Germinal center (tissue), 1 donor: ENCODE measurements around the gene SLC29A2.
A peak's percentile ranks its signal among the peaks of the same experiment; 100 is the strongest.
"Not testable (repeated sequence)": the region's sequence is repeated elsewhere in the genome, so short reads cannot be mapped to it uniquely, and the experiment has no call there.

Source experiments
- DNase-seq: peaks from one replicate; pipeline ENCODE4 v3.0.0; 2012; ENCODE audit warnings: mixed read lengths, low spot score

Gene SLC29A2

GRCh38 chr11:66333896-66334604, 37.5 kb downstream of the SLC29A2 start:
- no peak for DNase-seq

DNA sequence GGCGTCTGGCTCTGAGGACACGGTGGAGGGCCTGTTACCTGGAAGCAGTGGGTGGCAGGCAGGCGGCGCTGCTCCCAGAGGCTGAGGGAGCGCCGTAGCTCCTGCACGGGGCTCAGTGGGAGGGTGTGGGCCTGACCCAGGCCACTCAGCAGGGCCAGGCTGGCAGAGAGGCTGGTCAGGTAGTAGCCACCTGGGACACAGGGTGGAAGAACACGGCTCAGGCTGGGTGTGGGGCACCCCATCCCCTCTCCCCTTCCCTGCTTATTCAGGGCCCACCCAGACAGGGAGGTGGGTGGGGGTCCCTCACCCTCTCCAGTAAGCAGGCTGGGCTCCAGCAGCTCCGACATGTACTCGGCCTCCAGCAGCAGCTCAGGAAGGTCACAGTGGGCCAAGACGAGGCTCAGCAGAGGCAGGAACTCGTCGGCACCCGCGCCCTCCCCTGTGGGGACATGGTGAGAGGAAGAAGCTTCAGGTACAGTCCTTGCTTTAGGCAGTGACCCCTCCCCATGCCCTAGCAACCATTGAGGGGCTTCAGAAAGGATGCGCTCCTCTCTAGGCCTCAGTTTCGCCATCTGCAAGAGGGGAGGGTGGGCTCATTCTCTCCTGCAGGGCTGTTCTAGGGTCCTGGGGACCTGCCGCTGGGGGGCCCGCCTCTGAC, 38.2 kb downstream of the SLC29A2 start:
- no peak for DNase-seq

GRCh38 chr11:66332371-66333219, 39.0 kb downstream of the SLC29A2 start:
- DNase-seq = no peak

DNA sequence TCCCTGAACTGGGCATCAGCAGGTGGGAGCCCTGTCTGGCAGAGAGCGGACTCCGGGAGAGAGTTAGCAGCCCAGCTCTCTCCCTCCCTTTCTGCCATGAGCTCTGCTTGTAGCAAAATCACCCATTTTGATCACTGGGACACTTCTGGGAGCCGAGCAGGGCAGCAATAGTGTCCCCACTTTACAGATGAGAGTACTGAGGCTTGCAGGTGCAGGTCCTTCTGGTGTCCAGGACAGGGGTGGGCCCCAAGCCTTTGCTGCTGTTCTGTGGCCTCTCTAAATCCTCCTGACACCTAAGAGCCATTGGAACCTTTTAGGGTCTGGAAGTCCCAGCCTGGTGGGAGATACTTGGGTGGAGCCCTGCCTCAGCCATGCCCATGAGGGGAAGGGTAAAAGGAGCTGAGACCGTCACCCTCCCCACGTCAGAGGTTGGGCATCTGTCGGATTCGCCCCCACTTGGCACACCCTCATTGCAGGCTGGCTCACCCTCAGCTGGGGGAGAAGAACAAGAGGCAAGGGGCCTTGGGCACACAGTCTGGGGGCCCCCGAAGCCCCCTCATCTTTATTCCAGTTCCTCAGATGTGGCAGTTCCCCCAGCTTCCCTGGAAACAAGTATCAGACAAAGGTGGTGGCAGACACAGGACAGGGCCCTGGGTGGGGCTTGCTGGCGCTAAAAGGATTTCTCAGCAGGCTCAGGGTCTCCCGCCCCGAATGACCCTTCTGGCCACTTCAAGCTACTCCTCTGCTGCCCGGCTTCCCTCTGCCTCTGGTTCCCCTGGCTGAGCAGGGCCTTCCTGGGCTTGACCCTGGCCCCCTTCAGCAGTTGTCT, 39.8 kb downstream of the SLC29A2 start:
- no peak for DNase-seq

- no peak for DNase-seq
These were observed 40.6 kb downstream of the SLC29A2 start for GRCh38 chr11:66330931-66331330.

GRCh38 chr11:66329165-66329673, 42.3 kb downstream of the SLC29A2 start:
- no peak for DNase-seq

DNA sequence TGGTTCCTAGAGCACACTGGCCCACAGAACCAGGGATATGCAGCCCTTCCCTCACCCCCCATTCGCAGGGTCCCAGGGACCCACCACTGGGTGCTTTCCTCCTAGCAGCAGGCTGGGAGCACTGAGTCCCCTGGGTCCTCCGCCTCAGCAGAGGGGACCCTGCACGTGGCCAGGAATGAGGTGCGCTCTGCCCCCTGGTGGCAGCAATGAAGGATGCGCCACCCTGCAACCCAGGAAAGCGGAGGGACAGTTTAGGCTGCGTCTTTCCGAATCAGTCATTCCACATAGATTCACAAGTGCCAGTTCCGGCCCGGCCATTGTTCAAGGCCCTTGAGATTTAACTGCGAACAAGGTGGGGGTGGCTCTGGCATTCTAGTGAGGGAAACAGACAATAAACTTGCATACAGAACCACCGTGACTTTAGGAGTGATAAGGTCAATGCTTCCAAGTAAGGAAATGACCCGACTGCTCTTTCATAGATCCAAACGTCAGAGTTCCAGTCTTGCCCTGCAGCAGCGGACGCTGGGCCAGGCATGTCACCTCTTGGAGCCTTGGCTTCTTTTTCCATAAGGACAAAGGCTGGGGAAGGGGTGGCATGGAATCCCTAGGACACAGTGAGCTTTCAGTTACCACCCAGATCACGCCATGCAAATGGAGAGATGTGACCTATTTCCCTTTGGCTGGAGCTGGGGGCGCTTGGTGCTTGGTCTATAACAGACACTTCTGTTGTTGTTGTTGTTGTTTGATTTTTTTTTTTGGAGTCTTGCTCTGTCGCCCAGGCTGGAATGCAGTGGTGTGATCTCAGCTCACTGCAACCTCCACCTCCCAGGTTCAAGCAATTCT, 43.0 kb downstream of the SLC29A2 start:
- peak; percentile 84 for DNase-seq

DNA sequence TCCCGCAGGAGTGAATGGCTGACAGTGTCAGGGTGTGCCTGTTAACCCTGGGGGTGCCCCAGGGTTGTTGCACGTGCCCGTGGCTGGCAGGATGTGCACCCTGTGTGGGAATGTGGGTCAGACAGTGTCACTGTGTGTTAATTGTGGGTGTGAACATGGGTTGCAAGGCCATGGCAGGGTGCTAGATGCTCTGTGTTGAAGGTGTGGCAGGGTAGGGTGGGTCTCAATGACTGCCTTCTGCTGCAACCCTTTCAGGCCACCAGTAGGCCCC, 43.6 kb downstream of the SLC29A2 start:
- DNase-seq = no peak

- DNase-seq = no peak
These were observed 44.2 kb downstream of the SLC29A2 start for GRCh38 chr11:66327171-66328030.

- no peak for DNase-seq
These were observed 45.1 kb downstream of the SLC29A2 start for GRCh38 chr11:66326261-66327111.

DNA sequence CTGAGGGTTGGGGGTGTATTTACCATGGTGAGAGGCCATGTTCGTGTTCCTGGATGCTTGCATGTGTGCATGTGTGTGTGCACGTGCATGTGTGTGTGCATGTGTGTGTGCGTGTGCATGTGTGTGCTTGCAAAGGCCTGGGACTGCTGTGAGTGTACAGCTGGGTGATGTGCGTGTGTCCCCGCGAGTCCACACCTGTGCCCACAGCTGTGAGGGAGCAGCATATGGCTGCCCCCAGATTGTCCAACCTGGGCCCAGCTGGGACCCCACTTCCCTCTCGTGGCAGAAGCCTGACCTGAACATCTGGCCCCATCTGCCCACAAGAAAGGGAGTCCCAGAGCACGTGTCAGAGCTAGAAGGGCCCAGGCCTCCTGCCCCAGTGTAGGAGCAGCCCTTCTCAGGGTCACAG, 46.3 kb downstream of the SLC29A2 start:
- no peak for DNase-seq

DNA sequence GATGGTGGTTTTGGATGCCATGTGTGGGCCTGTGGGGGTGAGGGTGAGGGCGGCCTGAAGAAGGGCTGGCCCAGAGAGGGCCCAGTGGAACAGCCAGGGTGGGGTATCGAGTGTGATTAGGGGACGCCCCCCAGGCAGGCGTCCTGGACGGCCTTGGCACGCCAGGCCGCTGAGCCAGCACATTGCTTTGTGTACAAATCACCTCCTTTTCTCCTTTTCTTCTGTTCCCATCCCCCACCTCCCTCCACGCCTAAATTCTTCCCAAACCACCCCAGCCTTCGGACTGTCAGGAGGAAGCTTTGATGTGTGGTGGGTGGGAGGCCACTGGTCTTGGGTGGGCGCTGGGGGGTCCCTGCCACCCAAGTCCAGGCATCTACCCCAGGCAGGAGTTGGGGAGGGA, 46.9 kb downstream of the SLC29A2 start:
- no peak for DNase-seq

- DNase-seq = no peak
These were observed 47.9 kb downstream of the SLC29A2 start for GRCh38 chr11:66323684-66324083.

DNA sequence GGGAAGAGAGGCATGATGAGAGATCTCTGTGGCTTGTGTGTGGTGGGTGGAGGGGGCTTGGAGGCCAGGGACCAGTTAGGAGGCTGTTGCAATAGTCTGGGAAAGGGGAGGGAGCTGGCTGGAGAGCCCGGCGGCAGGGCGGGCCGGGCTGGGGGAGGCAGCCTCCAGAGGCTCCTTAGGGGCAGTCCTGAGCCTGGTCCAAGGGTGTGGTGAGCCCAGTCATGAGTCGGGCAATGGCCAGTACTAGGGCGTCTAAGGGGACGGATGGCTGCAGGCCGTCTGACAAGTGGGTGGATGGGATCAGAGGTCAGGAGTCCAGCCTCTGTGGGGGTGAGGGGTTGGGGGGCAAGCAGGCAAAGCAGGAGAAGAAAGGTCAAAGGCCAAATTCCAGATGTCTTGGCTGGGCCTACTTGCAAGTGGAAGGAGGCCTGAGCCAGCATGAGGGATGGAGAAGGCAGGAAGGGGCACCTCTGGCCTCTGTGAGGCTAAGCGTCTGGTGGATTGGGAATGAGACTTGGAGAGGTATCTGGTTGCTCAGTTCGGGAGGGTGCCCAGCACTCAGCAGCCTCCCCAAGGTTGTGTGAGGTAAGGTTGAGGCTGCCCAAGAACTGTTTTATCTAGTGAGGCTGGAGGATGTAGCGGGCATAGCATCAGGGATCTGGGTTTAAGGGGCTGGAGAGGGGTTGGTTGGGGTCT, 48.7 kb downstream of the SLC29A2 start:
- no peak for DNase-seq

DNA sequence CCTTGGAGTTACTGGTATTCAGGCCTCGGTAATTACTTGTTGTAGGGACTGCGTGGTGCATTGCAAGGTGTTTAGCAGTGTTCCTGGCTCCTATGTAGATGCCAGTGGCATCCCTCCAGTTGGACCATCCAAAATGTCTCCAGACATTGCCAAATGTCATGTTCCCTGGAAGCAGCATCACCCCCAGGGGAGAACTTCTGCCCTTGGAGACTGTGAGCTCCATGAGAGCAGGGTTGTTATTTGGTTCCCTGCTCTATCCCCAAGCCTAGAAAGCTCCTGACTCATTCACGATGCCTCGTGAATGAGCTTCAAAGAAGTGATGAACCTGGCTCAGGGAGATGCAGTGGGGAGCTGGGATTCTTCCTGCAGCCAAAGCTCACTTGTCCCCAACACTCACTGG, 50.0 kb downstream of the SLC29A2 start:
- no peak for DNase-seq

GRCh38 chr11:66320748-66321147, 50.8 kb downstream of the SLC29A2 start:
- not testable (repeated sequence) for DNase-seq

GRCh38 chr11:66320289-66320688, 51.3 kb downstream of the SLC29A2 start:
- not testable (repeated sequence) for DNase-seq

GRCh38 chr11:66318600-66318970, 53.0 kb downstream of the SLC29A2 start:
- DNase-seq = no peak
